A673 (cell line): ENCODE measurements around the gene NEDD4.

Experiments
- CTCF ChIP-seq: fragments of 300-800, 200-600 bp; sonication (generic); conservative IDR thresholded peaks from 2 replicates; pipeline ENCODE4 v1.5.1; 2017; ENCODE audit warnings: low read depth, mild to moderate bottlenecking, antibody characterized with exemption, low read length, moderate library complexity, mixed read lengths
- EZH2 ChIP-seq: fragments of 200-600 bp; sonication (generic); IDR thresholded peaks from 2 replicates; pipeline ENCODE4 v1.6.1; 2017; ENCODE audit warnings: borderline replicate concordance, low read depth, mild to moderate bottlenecking, mixed read lengths, antibody characterized with exemption, low read length; ENCODE audit not compliant: poor library complexity, severe bottlenecking

DNA sequence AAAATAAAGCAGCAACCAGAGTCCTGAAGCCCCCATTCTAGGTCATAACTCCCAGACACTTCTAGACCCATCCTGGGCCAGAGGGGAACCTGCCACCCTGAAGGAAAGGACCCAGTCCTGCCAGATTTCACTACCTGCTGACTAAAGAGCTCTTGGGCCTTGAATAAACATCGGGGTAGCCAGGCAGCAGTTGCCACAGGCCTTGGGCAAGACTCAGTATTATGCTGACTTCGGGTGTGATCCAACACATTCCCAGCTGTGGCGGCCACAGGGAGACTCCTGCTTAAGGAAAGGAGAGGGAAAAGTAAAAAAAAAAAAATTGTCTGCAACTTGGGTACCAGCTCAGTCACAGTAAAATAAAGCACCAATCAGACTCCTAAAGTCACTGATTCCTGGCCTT is 23.8 kb downstream of the NEDD4 start:
- TF ChIP-seq EZH2 = no peak
- no peak for TF ChIP-seq CTCF
